GM10847 (cell line): ENCODE results near the gene PRG2.

ENCODE experiments used
- POLR2A ChIP-seq: IDR thresholded peaks from 2 replicates; pipeline ENCODE4 v1.6.1; 2011; ENCODE audit not compliant: insufficient read length; ENCODE audit errors: extremely low read depth

PRG2 gene

GRCh38 chr11:57390535-57390934 is at the start of gene PRG2:
Gene PRG2 (minus strand): TSS chr11:57390650. CDS start chr11:57389944, 706 bp downstream.
- TF ChIP-seq POLR2A = no peak

GRCh38 chr11:57439786-57440185 is 49.3 kb upstream of the PRG2 start:
- no peak for TF ChIP-seq POLR2A

GRCh38 chr11:57438345-57439285 is 48.2 kb upstream of the PRG2 start:
- TF ChIP-seq POLR2A = no peak

- no peak for TF ChIP-seq POLR2A
These were observed 45.6 kb upstream of the PRG2 start for GRCh38 chr11:57436031-57436430.

- TF ChIP-seq POLR2A = no peak
These were observed 44.4 kb upstream of the PRG2 start for GRCh38 chr11:57434640-57435546.

GRCh38 chr11:57432714-57433163 is 42.3 kb upstream of the PRG2 start:
- TF ChIP-seq POLR2A = no peak

- TF ChIP-seq POLR2A = no peak
These were observed 41.7 kb upstream of the PRG2 start for GRCh38 chr11:57432149-57432561.

- TF ChIP-seq POLR2A = no peak
These were observed 40.5 kb upstream of the PRG2 start for GRCh38 chr11:57430952-57431351.

GRCh38 chr11:57429946-57430345 is 39.5 kb upstream of the PRG2 start:
- TF ChIP-seq POLR2A = no peak

GRCh38 chr11:57428643-57429042 is 38.2 kb upstream of the PRG2 start:
- no peak for TF ChIP-seq POLR2A

- TF ChIP-seq POLR2A = no peak
These were observed 37.3 kb upstream of the PRG2 start for GRCh38 chr11:57427727-57428082.

- peak; percentile 85 for TF ChIP-seq POLR2A
These were observed 36.7 kb upstream of the PRG2 start, which contains the start of gene SLC43A3 for GRCh38 chr11:57426929-57427726. Gene SLC43A3 (minus strand): TSS chr11:57427121. CDS start chr11:57426172, 949 bp downstream.

GRCh38 chr11:57426439-57426928 is 36.0 kb upstream of the PRG2 start:
- TF ChIP-seq POLR2A = no peak

GRCh38 chr11:57425565-57426438 is 35.4 kb upstream of the PRG2 start:
- TF ChIP-seq POLR2A = no peak
